SK-N-SH (cell line): ENCODE data around the gene SMKR1. TPM values are rescaled to one million over a fixed set of nuclear protein-coding genes. Genes with fewer than 3 reads are reported as not detected.

ENCODE experiments used
- CTCF ChIA-PET: fragments of 300-600, 350-600 bp; formaldehyde crosslinking; extraction: SDS; loops from one replicate; lab custom pipeline; 2021; lab: Yijun Ruan, JAX
- POLR2A ChIA-PET: fragments of 350-600 bp; sonication (Branson Sonifier 250); formaldehyde crosslinking; extraction: SDS; loops from one replicate; lab custom pipeline; 2020; ENCODE audit warnings: antibody characterized with exemption, inconsistent platforms; lab: Yijun Ruan, JAX
- DNase-seq: peaks from one replicate; pipeline ENCODE4 v3.0.0; 2012
- H2AFZ ChIP-seq: fragments of 200-600 bp; sonication (generic); 2 replicates; pipeline ENCODE4 v1.8.1; 2016; ENCODE audit warnings: antibody characterized with exemption, mild to moderate bottlenecking, low read depth
- H3F3A ChIP-seq: fragments of 200-600 bp; sonication (generic); replicated peaks from 2 replicates; pipeline ENCODE3; 2016; ENCODE audit warnings: antibody characterized with exemption, mild to moderate bottlenecking; ENCODE audit not compliant: insufficient read depth
- H3K27ac ChIP-seq, 2 experiments: fragments of 200-500 bp in 1 of 2; fragments of 200-600 bp in 1 of 2; sonication (Bioruptor generic) in 1 of 2; sonication (generic), shearing (Covaris generic) in 1 of 2; 2 replicates each; pipeline versions ENCODE4 v1.5.1 to v1.6.1; 2014 to 2016; ENCODE audit warnings: low read depth in 2 of 2, inconsistent platforms in 1 of 2, low read length in 1 of 2, mild to moderate bottlenecking in 1 of 2, mixed read lengths in 1 of 2
- H3K27me3 ChIP-seq: fragments of 200-600 bp; sonication (generic), shearing (Covaris generic); 2 replicates; pipeline ENCODE4 v1.6.1; 2016; ENCODE audit warnings: mixed run types; ENCODE audit not compliant: insufficient read depth
- H3K36me3 ChIP-seq, 2 experiments: fragments of 200-500 bp in 1 of 2; fragments of 200-600 bp in 1 of 2; sonication (Bioruptor generic) in 1 of 2; sonication (generic) in 1 of 2; replicated peaks in 1 of 2; 2 replicates each; pipeline versions ENCODE3 to v1.5.1; 2014 to 2016; ENCODE audit warnings: low read length in 1 of 2, mild to moderate bottlenecking in 1 of 2; ENCODE audit not compliant: insufficient read depth in 2 of 2, control insufficient read depth in 1 of 2
- H3K4me1 ChIP-seq, 2 experiments: fragments of 200-500 bp in 1 of 2; fragments of 200-600 bp in 1 of 2; sonication (Bioruptor generic) in 1 of 2; sonication (generic), shearing (Covaris generic) in 1 of 2; 2 replicates each; pipeline versions ENCODE4 v1.5.1 to v1.6.1; 2014 to 2016; ENCODE audit warnings: low read depth in 1 of 2, low read length in 1 of 2, mixed run types in 1 of 2; ENCODE audit not compliant: insufficient read depth in 2 of 2, control insufficient read depth in 1 of 2
- H3K4me2 ChIP-seq: fragments of 200-600 bp; sonication (generic), shearing (Covaris generic); 2 replicates; pipeline ENCODE4 v1.6.1; 2017; ENCODE audit warnings: mixed run types
- H3K4me3 ChIP-seq, 2 experiments: fragments of 200-500 bp in 1 of 2; fragments of 200-600 bp in 1 of 2; sonication (Bioruptor generic) in 1 of 2; sonication (generic), shearing (Covaris generic) in 1 of 2; 2 replicates each; pipeline versions ENCODE4 v1.5.1 to v1.8.1; 2014 to 2016; ENCODE audit warnings: low read depth in 2 of 2, inconsistent platforms in 1 of 2, low read length in 1 of 2, mild to moderate bottlenecking in 1 of 2, mixed read lengths in 1 of 2, moderate library complexity in 1 of 2
- H3K79me2 ChIP-seq: fragments of 200-600 bp; sonication (generic); 2 replicates; pipeline ENCODE4 v1.8.1; 2017; ENCODE audit warnings: mild to moderate bottlenecking; ENCODE audit not compliant: insufficient read depth
- H3K9ac ChIP-seq: fragments of 200-600 bp; sonication (generic); 2 replicates; pipeline ENCODE4 v1.6.1; 2017; ENCODE audit warnings: mixed run types
- H3K9me2 ChIP-seq: fragments of 200-600 bp; sonication (generic); 2 replicates; pipeline ENCODE4 v1.6.1; 2017; ENCODE audit warnings: mixed run types
- H3K9me3 ChIP-seq: fragments of 200-600 bp; sonication (generic); 2 replicates; pipeline ENCODE4 v1.6.1; 2017; ENCODE audit warnings: mixed run types, mild to moderate bottlenecking, moderate library complexity
- H4K20me1 ChIP-seq: fragments of 200-600 bp; sonication (generic); 2 replicates; pipeline ENCODE4 v1.6.1; 2017; ENCODE audit warnings: mild to moderate bottlenecking, mixed run types; ENCODE audit not compliant: insufficient read depth
- CTCF ChIP-seq: fragments of 200-600 bp; sonication (generic); IDR thresholded peaks from 2 replicates; pipeline ENCODE4 v1.6.1; 2017; ENCODE audit warnings: antibody characterized with exemption, mild to moderate bottlenecking, moderate library complexity
- ELF1 ChIP-seq: IDR thresholded peaks from 2 replicates; pipeline ENCODE4 v1.4.0; 2012
- EP300 ChIP-seq, 2 experiments: IDR thresholded peaks; 2 replicates each; pipeline versions ENCODE4 v1.4.0 to v1.6.1; 2012; ENCODE audit warnings: borderline replicate concordance in 1 of 2, low read depth in 1 of 2, low read length in 1 of 2
- FOSL2 ChIP-seq: IDR thresholded peaks from 2 replicates; pipeline ENCODE4 v1.4.0; 2012; ENCODE audit warnings: low read depth, mild to moderate bottlenecking, moderate library complexity, borderline replicate concordance
- GATA2 ChIP-seq: sonication (generic); formaldehyde crosslinking; IDR thresholded peaks from 2 replicates; pipeline ENCODE4 v1.5.0; 2020; ENCODE audit warnings: mild to moderate bottlenecking, missing genetic modification reagents
- JUND ChIP-seq: IDR thresholded peaks from 2 replicates; pipeline ENCODE4 v1.4.0; 2012
- MAX ChIP-seq: IDR thresholded peaks from 2 replicates; pipeline ENCODE4 v1.4.0; 2012; ENCODE audit warnings: low read depth
- PBX3 ChIP-seq: IDR thresholded peaks from 2 replicates; pipeline ENCODE4; 2012
- POLR2AphosphoS5 ChIP-seq: IDR thresholded peaks from 2 replicates; pipeline ENCODE4 v1.6.1; 2012; ENCODE audit warnings: low read depth, low read length
- REST ChIP-seq: IDR thresholded peaks from 2 replicates; pipeline ENCODE4 v1.6.1; 2012; ENCODE audit warnings: mild to moderate bottlenecking, low read depth, low read length, moderate library complexity
- RXRA ChIP-seq: IDR thresholded peaks from 2 replicates; pipeline ENCODE4 v1.4.0; 2012; ENCODE audit warnings: low read depth, mild to moderate bottlenecking, borderline replicate concordance
- SIN3A ChIP-seq: IDR thresholded peaks from 2 replicates; pipeline ENCODE4 v1.6.1; 2012; ENCODE audit warnings: low read depth, mild to moderate bottlenecking, low read length, moderate library complexity, borderline replicate concordance
- TCF12 ChIP-seq: IDR thresholded peaks from 2 replicates; pipeline ENCODE4 v1.4.0; 2012
- TEAD4 ChIP-seq: IDR thresholded peaks from 2 replicates; pipeline ENCODE4 v1.4.0; 2012; ENCODE audit warnings: mild to moderate bottlenecking, borderline replicate concordance; ENCODE audit not compliant: insufficient read depth
- USF2 ChIP-seq: fragments of 150-350 bp; IDR thresholded peaks from 2 replicates; pipeline ENCODE4 v1.6.1; 2017; ENCODE audit warnings: antibody characterized with exemption, low read length, low read depth, borderline replicate concordance
- WGBS: methylation state at CpG from one replicate; pipeline ENCODE4 v1.1.6; 2017; ENCODE audit warnings: low lambda C conversion rate; 5-methylcytosine and 5-hydroxymethylcytosine counted together
- polyA plus RNA-seq, 3 experiments: library from polyadenylated mRNA; depleted of rRNA; stranded (reverse); fragments of >200 nt; gene quantifications; 2 replicates each; pipeline ENCODE4 v1.2.3, GENCODE V29; 2012

Gene SMKR1
- polyA plus RNA-seq, 1 of the 3 experiments (the other 2 are of a cell fraction) = 8.1 TPM

GRCh38 chr7:129530795-129531391 lies 28.6 kb downstream of the SMKR1 start:
- Histone ChIP-seq H3K36me3 (no peaks in the 10 kb centered on the region), H3K4me2 (peak overlapping the region; percentile 36; the same call in 1 of the 2 replicates), H2AFZ (no peak overlapping the region), H3K27me3 (no peaks in the 10 kb centered on the region), H3F3A (no peaks in the 10 kb centered on the region), H3K9me3 (no peaks in the 10 kb centered on the region), H3K9ac (no peak overlapping the region), H3K4me1 (peaks cover 0 to 9% of the 10 kb centered on the region in 2 experiments; a peak in 1 of 4 replicates), H3K27ac (no peak overlapping the region), H3K9me2 (no peaks in the 10 kb centered on the region), H4K20me1 (no peaks in the 10 kb centered on the region), H3K4me3 (no peak overlapping the region), H3K79me2 (no peaks in the 10 kb centered on the region)
- CTCF ChIA-PET = no interaction called here
- DNase-seq = no peak
- TF ChIP-seq GATA2 (CRISPR knock-in tag) (no peak), EP300 (IDR thresholded peaks at IDR 0.05; ENCODE audit: borderline replicate concordance in 1 of 2, low read depth in 1 of 2, low read length in 1 of 2) (peak in 1 of 2 experiments; percentile 78; a peak in 1 of 4 replicates), TCF12 (peak; percentile 97), ELF1 (no peak), CTCF (no peak), REST (no peak), RXRA (peak; percentile 54; the same call in 1 of the 2 replicates), JUND (peak; percentile 90), FOSL2 (peak; percentile 95), TEAD4 (no peak), SIN3A (peak; percentile 62; the same call in 1 of the 2 replicates), MAX (peak; percentile 46; the same call in 1 of the 2 replicates), USF2 (no peak), POLR2AphosphoS5 (peak; percentile 68; the same call in 1 of the 2 replicates), PBX3 (peak; percentile 93)
- WGBS = 62% methylated on average over 5 of the region's 5 CpGs
- POLR2A ChIA-PET = no interaction called here
